Adrenal gland (tissue), 5 donors: ENCODE data around the gene CCDC17.

Source experiments
- CTCF ChIP-seq, 6 experiments: fragments of 450-650 bp in 4 of 6; fragments of 200-600 bp in 2 of 6; sonication (generic) in 1 of 6; IDR thresholded peaks; 1 replicate in 5 of 6; 2 replicates in 1 of 6; pipeline versions ENCODE4 v1.5.1 to v1.8.0; 2016 to 2021; ENCODE audit warnings: antibody characterized with exemption in 6 of 6, mild to moderate bottlenecking in 2 of 6, moderate library complexity in 1 of 6
- POLR2A ChIP-seq, 2 donors: fragments of 450-650 bp; IDR thresholded peaks; one replicate each; pipeline ENCODE4 v1.6.1; 2017; ENCODE audit warnings: antibody characterized with exemption in 2 of 2, mild to moderate bottlenecking in 2 of 2, moderate library complexity in 1 of 2
- donor health status: DM: no; HTN: no; CAD: no.

GRCh38 chr1:45668526-45668925 lies 44.7 kb upstream of the CCDC17 start:
- TF ChIP-seq CTCF (IDR thresholded peaks at IDR 0.05): no peak
- TF ChIP-seq POLR2A (IDR thresholded peaks at IDR 0.05): no peak
